ENCODE data around the gene YY1AP1. TPM values are rescaled to one million over a fixed set of nuclear protein-coding genes. Genes with fewer than 3 reads are reported as not detected.

YY1AP1 gene
- total RNA-seq, 1 experiment from 2014 or later: 57.5 TPM

GRCh38 chr1:155681776-155682175 is 6.8 kb downstream of the YY1AP1 start:
- Histone ChIP-seq H2AFZ (ENCODE audit: low read length) (no peak overlapping the region), H4K8ac (replicated peaks; ENCODE audit: insufficient read length, low read depth, low read length) (no peak overlapping the region), H3K23me2 (ENCODE audit: insufficient read length, low read depth, low read length, poor library complexity, severe bottlenecking) (no peaks in the 10 kb centered on the region), H2AK5ac (ENCODE audit: insufficient read length, low read length) (no peak overlapping the region), H3K27ac (ENCODE audit: insufficient read length, low read depth, low read length) (no peak overlapping the region), H4K5ac (ENCODE audit: insufficient read length, low read depth, low read length) (no peak overlapping the region), H3K23ac (ENCODE audit: insufficient read length, low read depth, low read length) (no peak overlapping the region), H3K18ac (ENCODE audit: insufficient read length, low read depth, low read length) (no peak overlapping the region), H3K79me1 (ENCODE audit: insufficient read depth, low read depth, low read length, poor library complexity, severe bottlenecking) (peaks cover 8% of the 10 kb centered on the region), H3K56ac (ENCODE audit: insufficient read length, low read depth, low read length) (no peak overlapping the region), H3K4me1 (ENCODE audit: insufficient read depth, low read length) (no peaks in the 10 kb centered on the region), H3K9me3 (ENCODE audit: control insufficient read depth, low read depth, low read length) (no peaks in the 10 kb centered on the region), H2BK120ac (ENCODE audit: low read depth, low read length, poor library complexity, severe bottlenecking) (no peak overlapping the region), H2BK12ac (ENCODE audit: insufficient read length, low read depth, low read length) (no peak overlapping the region), H2BK20ac (ENCODE audit: low read depth, low read length, poor library complexity, severe bottlenecking) (no peak overlapping the region), H3T11ph (ENCODE audit: low read length) (no peak overlapping the region), H3K27me3 (ENCODE audit: insufficient read depth, low read length) (no peaks in the 10 kb centered on the region), H3K4me2 (ENCODE audit: insufficient read depth, insufficient read length, low read length) (no peak overlapping the region), H3K9ac (ENCODE audit: extremely low read depth, insufficient read length, low read length) (no peak overlapping the region), H3K14ac (ENCODE audit: insufficient read depth, low read length) (no peak overlapping the region), H2BK5ac (ENCODE audit: insufficient read length, low read length) (no peak overlapping the region), H3K79me2 (ENCODE audit: insufficient read depth, low read length) (peaks cover 25% of the 10 kb centered on the region; the same call in 1 of the 2 replicates), H4K20me1 (ENCODE audit: control insufficient read depth, insufficient read depth, insufficient read length) (no peaks in the 10 kb centered on the region), H2BK15ac (ENCODE audit: low read depth, low read length) (no peak overlapping the region), H3K4ac (ENCODE audit: low read depth, low read length) (no peak overlapping the region), H4K91ac (ENCODE audit: insufficient read length, low read depth, low read length) (no peak overlapping the region)
- Mint-ChIP-seq H3K4me3 (no peak overlapping the region), H3K9me3 (no peaks in the 10 kb centered on the region), H3K36me3 (ENCODE audit: insufficient read depth in 1 of 3, low read depth in 3 of 3) (peaks cover 8 to 51% (median 41%) of the 10 kb centered on the region in 3 experiments; a peak in 6 of 7 replicates), H3K4me1 (peaks cover 11 to 13% of the 10 kb centered on the region in 2 experiments), H3K27me3 (ENCODE audit: low read depth) (no peaks in the 10 kb centered on the region), H3K27ac (no peak overlapping the region; a peak in 1 of 7 replicates)
- no CpG with 5 or more reads among the region's 2 CpGs for whole genome bisulfite sequencing (ENCODE audit: extremely low coverage, insufficient read length, low lambda C conversion rate)
- TF ChIP-seq CTCF (conservative IDR thresholded peaks at IDR 0.05): no peak
- no peak for DNase-seq

All from H9 (cell line).